HCT116 (cell line): ENCODE measurements around the gene SLC15A3. TPM values are rescaled to one million over a fixed set of nuclear protein-coding genes. Genes with fewer than 3 reads are reported as not detected.

Source experiments
- ATAC-seq: fragments of 200-7000 bp; cut with Tn5 transposase; 2 replicates; pipeline ENCODE4 v1.9.1; 2020; ENCODE audit warnings: mild to moderate bottlenecking, moderate library complexity
- BruUV-seq: library from RNA; stranded (reverse); fragments of 400-500 nt; replicated peaks from 2 replicates; lab custom pipeline; 2021; lab: Mats Ljungman, UMichigan
- CTCF ChIA-PET: fragments of 300-600 bp; sonication (Branson Sonifier 250); formaldehyde crosslinking; loops from one replicate; lab custom pipeline; 2021; ENCODE audit warnings: antibody characterized with exemption; lab: Charles Lee
- POLR2A ChIA-PET: fragments of 300-600, 350-600 bp; sonication (Branson Sonifier 250); formaldehyde crosslinking; loops from one replicate; lab custom pipeline; 2021; ENCODE audit warnings: antibody characterized with exemption; lab: Charles Lee
- RAD21 ChIA-PET, 2 experiments: fragments of 300-600 bp; sonication (Branson Sonifier 250); formaldehyde crosslinking; loops; one replicate each; lab custom pipeline; 2023; ENCODE audit warnings: low total read pairs in 2 of 2; ENCODE audit not compliant: uncharacterized antibody in 2 of 2, unreplicated experiment in 2 of 2, low non-redundant PET in 1 of 2; lab: Charles Lee
- DNase-seq: peaks from one replicate; pipeline ENCODE4 v3.0.0-alpha.2; 2010; ENCODE audit warnings: low read depth, low spot score
- H2AFZ ChIP-seq: fragments of 200-600 bp; shearing (Covaris generic), sonication (generic); 2 replicates; pipeline ENCODE4 v1.6.1; 2017; ENCODE audit warnings: low read depth, mixed run types, mixed read lengths, antibody characterized with exemption, low read length; ENCODE audit not compliant: poor library complexity, severe bottlenecking
- H3K27ac ChIP-seq: 2 replicates; pipeline ENCODE4 v1.5.1; 2012; ENCODE audit warnings: low read depth, low read length
- H3K27me3 ChIP-seq: fragments of 200-600 bp; sonication (generic); 2 replicates; pipeline ENCODE4 v1.6.1; 2016; ENCODE audit warnings: mixed run types, low read length, mixed read lengths; ENCODE audit not compliant: insufficient read depth
- H3K36me3 ChIP-seq, 2 experiments: fragments of 200-500 bp in 1 of 2; fragments of 200-600 bp in 1 of 2; sonication (Bioruptor generic) in 1 of 2; sonication (generic) in 1 of 2; 2 replicates each; pipeline versions ENCODE4 v1.5.1 to v1.6.1; 2014 to 2016; ENCODE audit warnings: low read length in 2 of 2, inconsistent platforms in 1 of 2, mixed read lengths in 1 of 2, mixed run types in 1 of 2; ENCODE audit not compliant: insufficient read depth in 2 of 2, control insufficient read depth in 1 of 2
- H3K4me1 ChIP-seq, 2 experiments: fragments of 200-600 bp in 1 of 2; sonication (generic) in 1 of 2; 2 replicates each; pipeline versions ENCODE4 v1.5.1 to v1.6.1; 2012 to 2017; ENCODE audit warnings: low read length in 2 of 2, inconsistent platforms in 1 of 2, mild to moderate bottlenecking in 1 of 2, mixed read lengths in 1 of 2, mixed run types in 1 of 2, moderate library complexity in 1 of 2; ENCODE audit not compliant: insufficient read depth in 2 of 2, control insufficient read depth in 1 of 2
- H3K4me2 ChIP-seq: fragments of 200-600 bp; sonication (generic); 2 replicates; pipeline ENCODE4 v1.6.1; 2017; ENCODE audit warnings: mixed run types, low read length, mixed read lengths
- H3K4me3 ChIP-seq, 2 experiments: fragments of 200-600 bp in 1 of 2; sonication (generic) in 1 of 2; replicated peaks in 1 of 2; 2 replicates each; pipeline ENCODE4 v1.5.1; 2011 to 2016; ENCODE audit warnings: low read length in 2 of 2, control low read depth in 1 of 2, low read depth in 1 of 2, mild to moderate bottlenecking in 1 of 2, mixed read lengths in 1 of 2, mixed run types in 1 of 2
- H3K79me2 ChIP-seq: fragments of 200-600 bp; sonication (generic); 2 replicates; pipeline ENCODE4 v1.6.1; 2017; ENCODE audit warnings: mild to moderate bottlenecking, mixed run types, low read length, moderate library complexity, mixed read lengths; ENCODE audit not compliant: insufficient read depth
- H3K9ac ChIP-seq: fragments of 200-600 bp; sonication (generic); 2 replicates; pipeline ENCODE4 v1.6.1; 2016; ENCODE audit warnings: low read length, mixed read lengths
- H3K9me2 ChIP-seq: fragments of 200-600 bp; sonication (generic), shearing (Covaris generic); 2 replicates; pipeline ENCODE4 v1.6.1; 2017; ENCODE audit warnings: mixed run types, mild to moderate bottlenecking, moderate library complexity; ENCODE audit not compliant: insufficient read depth
- H3K9me3 ChIP-seq, 2 experiments: fragments of 200-500 bp in 1 of 2; fragments of 200-600 bp in 1 of 2; sonication (Bioruptor generic) in 1 of 2; sonication (generic) in 1 of 2; 2 replicates each; pipeline ENCODE4 v1.6.1; 2014 to 2017; ENCODE audit warnings: low read length in 2 of 2, mixed read lengths in 2 of 2, inconsistent platforms in 1 of 2, low read depth in 1 of 2, mild to moderate bottlenecking in 1 of 2, mixed run types in 1 of 2, moderate library complexity in 1 of 2; ENCODE audit not compliant: control insufficient read depth in 1 of 2, insufficient read depth in 1 of 2
- H4K20me1 ChIP-seq: fragments of 200-600 bp; sonication (generic), shearing (Covaris generic); 2 replicates; pipeline ENCODE4 v1.6.1; 2017; ENCODE audit warnings: mixed run types, mild to moderate bottlenecking, moderate library complexity; ENCODE audit not compliant: insufficient read depth
- CBX3 ChIP-seq: IDR thresholded peaks from 2 replicates; pipeline ENCODE4 v1.6.1; 2012; ENCODE audit warnings: low read depth
- CEBPB ChIP-seq: IDR thresholded peaks from 2 replicates; pipeline ENCODE4 v1.6.1; 2012; ENCODE audit warnings: low read depth
- CTCF ChIP-seq, 3 experiments: fragments of 200-600 bp in 1 of 3; sonication (generic) in 1 of 3; IDR thresholded peaks in 2 of 3; conservative IDR thresholded peaks in 1 of 3; 2 replicates each; pipeline ENCODE4 v1.5.1; 2012 to 2017; ENCODE audit warnings: low read depth in 2 of 3, low read length in 2 of 3, antibody characterized with exemption in 1 of 3, borderline replicate concordance in 1 of 3, control low read depth in 1 of 3, mild to moderate bottlenecking in 1 of 3, mixed read lengths in 1 of 3, mixed run types in 1 of 3, moderate library complexity in 1 of 3; ENCODE audit not compliant: insufficient read depth in 1 of 3
- EGR1 ChIP-seq: IDR thresholded peaks from 2 replicates; pipeline ENCODE4 v1.6.1; 2012; ENCODE audit warnings: low read depth
- ELF1 ChIP-seq: IDR thresholded peaks from 2 replicates; pipeline ENCODE4 v1.6.1; 2012; ENCODE audit warnings: low read depth, borderline replicate concordance
- EZH2 ChIP-seq: fragments of 200-600 bp; sonication (generic); IDR thresholded peaks from 2 replicates; pipeline ENCODE4 v1.6.1; 2017; ENCODE audit warnings: antibody characterized with exemption, mixed run types
- JUND ChIP-seq: IDR thresholded peaks from 2 replicates; pipeline ENCODE4 v1.6.1; 2012
- MAX ChIP-seq: IDR thresholded peaks from 2 replicates; pipeline ENCODE4 v1.6.1; 2012
- POLR2A ChIP-seq: IDR thresholded peaks from 2 replicates; pipeline ENCODE4 v1.7.0; 2011; ENCODE audit warnings: borderline replicate concordance; ENCODE audit not compliant: insufficient read depth, insufficient read length; ENCODE audit errors: extremely low read depth
- POLR2AphosphoS5 ChIP-seq: IDR thresholded peaks from 2 replicates; pipeline ENCODE4 v1.6.1; 2011; ENCODE audit warnings: mild to moderate bottlenecking, low read depth, low read length, moderate library complexity
- RAD21 ChIP-seq: IDR thresholded peaks from 2 replicates; pipeline ENCODE4 v1.6.1; 2012; ENCODE audit warnings: low read depth, mild to moderate bottlenecking
- SIN3A ChIP-seq: IDR thresholded peaks from 2 replicates; pipeline ENCODE4 v1.6.1; 2012; ENCODE audit warnings: low read depth
- SRF ChIP-seq: IDR thresholded peaks from 2 replicates; pipeline ENCODE4 v1.6.1; 2012; ENCODE audit warnings: low read depth
- TCF7L2 ChIP-seq: IDR thresholded peaks from 2 replicates; pipeline ENCODE4 v1.7.0; 2011; ENCODE audit warnings: borderline replicate concordance, inconsistent platforms; ENCODE audit not compliant: insufficient read depth, insufficient read length; ENCODE audit errors: extremely low read depth
- ZFX ChIP-seq: fragments of 450-650 bp; IDR thresholded peaks from 2 replicates; pipeline ENCODE4 v1.6.1; 2017
- ZNF274 ChIP-seq: fragments of 200-500 bp; sonication (Bioruptor generic); IDR thresholded peaks from 2 replicates; pipeline ENCODE4 v1.6.1; 2014; ENCODE audit warnings: mild to moderate bottlenecking, low read depth, low read length, inconsistent platforms
- intact Hi-C: fragments of 100-400 bp; cut with micrococcal nuclease; formaldehyde crosslinking; loops from 2 replicates; pipeline ENCODE4 v1.10.0; 2022
- total RNA-seq: library from RNA; stranded (reverse); gene quantifications from one replicate; pipeline ENCODE4 v1.2.1, GENCODE V29; 2021; ENCODE audit not compliant: unreplicated experiment

SLC15A3 gene
- total RNA-seq, 1 experiment from 2014 or later: not detected

GRCh38 chr11:60950024-60950423 lies 2.0 kb downstream of the SLC15A3 start:
- Histone ChIP-seq H3K9me2 (no peaks in the 10 kb centered on the region), H3K27me3 (no peaks in the 10 kb centered on the region), H3K4me2 (no peak overlapping the region), H3K4me1 (no peaks in the 10 kb centered on the region), H3K36me3 (no peaks in the 10 kb centered on the region), H3K27ac (no peak overlapping the region), H2AFZ (no peak overlapping the region), H4K20me1 (no peaks in the 10 kb centered on the region), H3K9ac (no peak overlapping the region), H3K4me3 (no peak overlapping the region), H3K79me2 (no peaks in the 10 kb centered on the region), H3K9me3 (no peaks in the 10 kb centered on the region)
- intact Hi-C loops: no loop called here
- TF ChIP-seq ZFX: no peak
- TF ChIP-seq EZH2: no peak
- no peak for TF ChIP-seq SRF
- TF ChIP-seq POLR2AphosphoS5: no peak
- no peak for TF ChIP-seq RAD21
- TF ChIP-seq SIN3A: no peak
- TF ChIP-seq POLR2A: no peak
- TF ChIP-seq TCF7L2: no peak
- no peak for TF ChIP-seq EGR1
- CTCF ChIA-PET: no interaction called here
- ATAC-seq (no peak), DNase-seq (no peak)
- BruUV-seq: no TSS peak
- RAD21 ChIA-PET: no interaction called here
- POLR2A ChIA-PET: no interaction called here

GRCh38 chr11:60948250-60948649 lies 3.7 kb downstream of the SLC15A3 start:
- no peaks in the 10 kb centered on the region for H3K79me2 ChIP-seq
- no peaks in the 10 kb centered on the region for H3K9me3 ChIP-seq
- no peaks in the 10 kb centered on the region for H3K9me2 ChIP-seq
- intact Hi-C loops: no loop called here
- DNase-seq (no peak), ATAC-seq (no peak)
- H3K27ac ChIP-seq: no peak overlapping the region
- CTCF ChIA-PET: interaction anchor here (0.7 kb wide), 1 partner anchor 49 kb away, joined by 3 read pairs; no protein-coding TSS in a partner anchor
- no peak overlapping the region for H2AFZ ChIP-seq
- POLR2A ChIA-PET: no interaction called here
- no peaks in the 10 kb centered on the region for H3K27me3 ChIP-seq
- H3K36me3 ChIP-seq: no peaks in the 10 kb centered on the region
- no peak overlapping the region for H3K4me2 ChIP-seq
- no peak for TF ChIP-seq POLR2A
- TF ChIP-seq ZNF274: no peak
- TF ChIP-seq JUND: no peak
- TF ChIP-seq POLR2AphosphoS5: no peak
- TF ChIP-seq SIN3A: no peak
- no peak for TF ChIP-seq CBX3
- no peak for TF ChIP-seq CEBPB
- TF ChIP-seq RAD21: no peak
- no peak for TF ChIP-seq SRF
- no peak for TF ChIP-seq ELF1
- TF ChIP-seq EZH2: no peak
- TF ChIP-seq CTCF (IDR thresholded peaks at IDR 0.05 in 2 of 3, conservative IDR thresholded peaks at IDR 0.05 in 1 of 3; ENCODE audit: borderline replicate concordance in 1 of 3, insufficient read depth in 1 of 3, low read depth in 2 of 3, low read length in 2 of 3): no peak
- TF ChIP-seq TCF7L2: no peak
- no peak for TF ChIP-seq MAX
- no peak for TF ChIP-seq EGR1
- no peaks in the 10 kb centered on the region for H3K4me1 ChIP-seq
- no peak overlapping the region for H3K4me3 ChIP-seq
- BruUV-seq: no TSS peak
- H3K9ac ChIP-seq: no peak overlapping the region
- no peaks in the 10 kb centered on the region for H4K20me1 ChIP-seq
- RAD21 ChIA-PET: no interaction called here
